Measurements from ENCODE around the gene ANKFY1. TPM values are rescaled to one million over a fixed set of nuclear protein-coding genes. Genes with fewer than 3 reads are reported as not detected.

The ANKFY1 gene
- total RNA-seq, 1 donor from 2014 or later, result 16.2 TPM

DNA sequence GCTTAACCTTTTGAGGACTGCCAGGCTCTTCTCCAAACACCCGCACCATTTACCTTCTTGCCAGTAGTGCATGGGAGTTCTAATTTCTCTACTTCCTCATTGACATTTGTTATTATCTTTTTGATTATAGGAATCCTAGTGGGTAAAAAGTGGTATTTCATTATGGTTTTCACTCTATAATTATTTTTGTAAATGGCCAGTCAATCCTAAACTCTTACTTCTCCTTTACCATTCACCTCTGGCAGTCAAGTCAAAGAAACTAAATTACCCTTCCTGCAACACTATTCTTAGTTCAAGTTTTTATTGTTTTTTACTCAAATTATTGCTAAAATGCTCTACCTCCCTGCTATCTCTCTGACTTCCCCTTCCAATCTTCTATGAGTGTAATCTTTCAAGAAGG lies 29.8 kb upstream of the ANKFY1 start:
- intact Hi-C loops (cut with DNase I), result no loop called here
- Histone ChIP-seq H3K4me1 (no peaks in the 10 kb centered on the region), H3K27me3 (no peaks in the 10 kb centered on the region), H3K27ac (no peak overlapping the region), H3K4me3 (no peak overlapping the region), H3K36me3 (peaks cover 0 to 2% of the 10 kb centered on the region in 2 donors), H3K9me3 (no peaks in the 10 kb centered on the region)
- DNase-seq (ENCODE audit: low spot score in 2 of 2), result no peak
- TF ChIP-seq, protein P1, sequence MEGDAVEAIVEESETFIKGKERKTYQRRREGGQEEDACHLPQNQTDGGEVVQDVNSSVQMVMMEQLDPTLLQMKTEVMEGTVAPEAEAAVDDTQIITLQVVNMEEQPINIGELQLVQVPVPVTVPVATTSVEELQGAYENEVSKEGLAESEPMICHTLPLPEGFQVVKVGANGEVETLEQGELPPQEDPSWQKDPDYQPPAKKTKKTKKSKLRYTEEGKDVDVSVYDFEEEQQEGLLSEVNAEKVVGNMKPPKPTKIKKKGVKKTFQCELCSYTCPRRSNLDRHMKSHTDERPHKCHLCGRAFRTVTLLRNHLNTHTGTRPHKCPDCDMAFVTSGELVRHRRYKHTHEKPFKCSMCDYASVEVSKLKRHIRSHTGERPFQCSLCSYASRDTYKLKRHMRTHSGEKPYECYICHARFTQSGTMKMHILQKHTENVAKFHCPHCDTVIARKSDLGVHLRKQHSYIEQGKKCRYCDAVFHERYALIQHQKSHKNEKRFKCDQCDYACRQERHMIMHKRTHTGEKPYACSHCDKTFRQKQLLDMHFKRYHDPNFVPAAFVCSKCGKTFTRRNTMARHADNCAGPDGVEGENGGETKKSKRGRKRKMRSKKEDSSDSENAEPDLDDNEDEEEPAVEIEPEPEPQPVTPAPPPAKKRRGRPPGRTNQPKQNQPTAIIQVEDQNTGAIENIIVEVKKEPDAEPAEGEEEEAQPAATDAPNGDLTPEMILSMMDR (IDR thresholded peaks at IDR 0.05), result no peak

DNA sequence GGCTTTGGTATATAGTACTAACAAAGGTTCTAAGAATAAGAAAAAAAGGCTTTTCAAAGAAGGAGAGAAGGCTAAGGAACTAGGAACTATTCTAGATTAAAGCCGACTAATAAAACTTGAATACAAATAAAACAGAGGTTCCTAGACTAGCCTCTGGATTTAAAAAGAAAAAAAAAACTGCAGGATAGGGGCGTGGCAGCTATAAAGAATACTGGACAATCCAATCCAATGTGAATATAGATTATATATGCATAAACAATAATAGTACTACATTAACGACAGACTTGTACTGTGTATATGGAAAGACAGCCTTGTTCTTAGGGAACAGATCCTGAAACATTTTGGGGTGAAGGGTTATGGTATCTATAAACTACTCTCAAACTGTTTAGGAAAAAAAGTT lies 23.9 kb upstream of the ANKFY1 start:
- Histone ChIP-seq H3K4me3 (no peak overlapping the region), H3K9me3 (no peaks in the 10 kb centered on the region), H3K27ac (no peak overlapping the region), H3K4me1 (no peaks in the 10 kb centered on the region), H3K36me3 (peaks cover under 1 to 8% of the 10 kb centered on the region in 2 donors), H3K27me3 (no peaks in the 10 kb centered on the region)
- intact Hi-C loops (cut with DNase I), result no loop called here
- TF ChIP-seq, protein P1 (IDR thresholded peaks at IDR 0.05), result no peak
- DNase-seq (ENCODE audit: low spot score in 2 of 2), result no peak

- TF ChIP-seq, protein P1 (IDR thresholded peaks at IDR 0.05), result no peak
- Histone ChIP-seq H3K4me3 (no peak overlapping the region), H3K27ac (no peak overlapping the region), H3K9me3 (no peaks in the 10 kb centered on the region), H3K36me3 (peaks cover 3 to 6% of the 10 kb centered on the region in 2 donors), H3K4me1 (no peaks in the 10 kb centered on the region), H3K27me3 (no peaks in the 10 kb centered on the region)
- no peak for DNase-seq (ENCODE audit: low spot score in 2 of 2)
- intact Hi-C loops (cut with DNase I), result no loop called here
These were observed 12.7 kb upstream of the ANKFY1 start for GRCh38 chr17:4276514-4276913.

GRCh38 chr17:4272972-4273368 lies 9.2 kb upstream of the ANKFY1 start:
- intact Hi-C loops (cut with DNase I), result no loop called here
- Histone ChIP-seq H3K4me1 (no peaks in the 10 kb centered on the region), H3K4me3 (no peak overlapping the region), H3K27ac (no peak overlapping the region), H3K9me3 (no peaks in the 10 kb centered on the region), H3K36me3 (peaks cover 3 to 8% of the 10 kb centered on the region in 2 donors), H3K27me3 (no peaks in the 10 kb centered on the region)
- DNase-seq (ENCODE audit: low spot score in 2 of 2), result no peak
- TF ChIP-seq, protein P1 (IDR thresholded peaks at IDR 0.05), result no peak

DNA sequence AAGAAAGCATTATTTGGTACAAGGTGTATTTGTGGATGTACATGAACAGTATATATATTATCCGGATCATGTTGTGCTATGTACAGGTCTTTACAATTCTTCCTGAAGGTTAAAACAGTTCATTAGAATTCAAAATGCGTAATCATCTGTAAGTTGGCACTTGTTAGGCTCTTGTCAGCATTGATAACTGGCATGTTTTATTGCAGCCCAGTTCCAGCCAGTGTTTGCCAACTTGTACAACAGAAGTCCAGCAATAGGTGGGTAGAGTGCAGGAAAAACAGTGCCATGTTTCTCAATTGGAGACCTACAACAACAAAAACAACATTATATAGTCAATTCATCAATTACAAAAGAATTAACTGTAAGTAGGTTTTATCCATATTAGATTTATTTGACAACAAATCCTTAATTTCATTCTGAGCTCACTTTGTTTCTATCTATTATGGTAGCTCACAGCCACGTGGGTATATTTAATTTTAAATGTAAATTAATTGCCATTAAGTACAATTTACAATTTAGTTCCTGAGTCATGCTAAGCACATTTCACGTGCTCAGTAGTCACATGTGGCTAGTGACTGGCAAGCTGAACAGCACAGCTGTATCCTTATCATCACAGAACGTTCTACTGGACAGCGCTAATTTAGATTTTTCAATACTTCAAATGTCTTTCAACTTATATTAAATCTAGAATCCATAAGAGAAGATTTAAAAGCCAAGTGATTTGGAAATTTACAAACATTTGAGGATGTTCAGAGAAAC lies 8.6 kb upstream of the ANKFY1 start:
- Histone ChIP-seq H3K4me3 (no peak overlapping the region), H3K27me3 (no peaks in the 10 kb centered on the region), H3K27ac (no peak overlapping the region), H3K9me3 (no peaks in the 10 kb centered on the region), H3K4me1 (no peaks in the 10 kb centered on the region), H3K36me3 (peaks cover 3 to 8% of the 10 kb centered on the region in 2 donors)
- TF ChIP-seq, protein P1 (IDR thresholded peaks at IDR 0.05), result no peak
- DNase-seq (ENCODE audit: low spot score in 2 of 2), result no peak
- intact Hi-C loops (cut with DNase I), result no loop called here
